HG02840 (cell line): ENCODE results near the gene PCYT1A.
"Not testable (repeated sequence)": the region's sequence is repeated elsewhere in the genome, so short reads cannot be mapped to it uniquely, and the experiment has no call there.

ENCODE experiments used
- ATAC-seq: cut with Tn5 transposase; IDR thresholded peaks from one replicate; pipeline ENCODE4 v1.9.1; 2021; ENCODE audit warnings: mild to moderate bottlenecking, moderate library complexity, moderate number of reproducible peaks; ENCODE audit not compliant: unreplicated experiment, low FRiP score

PCYT1A gene

DNA sequence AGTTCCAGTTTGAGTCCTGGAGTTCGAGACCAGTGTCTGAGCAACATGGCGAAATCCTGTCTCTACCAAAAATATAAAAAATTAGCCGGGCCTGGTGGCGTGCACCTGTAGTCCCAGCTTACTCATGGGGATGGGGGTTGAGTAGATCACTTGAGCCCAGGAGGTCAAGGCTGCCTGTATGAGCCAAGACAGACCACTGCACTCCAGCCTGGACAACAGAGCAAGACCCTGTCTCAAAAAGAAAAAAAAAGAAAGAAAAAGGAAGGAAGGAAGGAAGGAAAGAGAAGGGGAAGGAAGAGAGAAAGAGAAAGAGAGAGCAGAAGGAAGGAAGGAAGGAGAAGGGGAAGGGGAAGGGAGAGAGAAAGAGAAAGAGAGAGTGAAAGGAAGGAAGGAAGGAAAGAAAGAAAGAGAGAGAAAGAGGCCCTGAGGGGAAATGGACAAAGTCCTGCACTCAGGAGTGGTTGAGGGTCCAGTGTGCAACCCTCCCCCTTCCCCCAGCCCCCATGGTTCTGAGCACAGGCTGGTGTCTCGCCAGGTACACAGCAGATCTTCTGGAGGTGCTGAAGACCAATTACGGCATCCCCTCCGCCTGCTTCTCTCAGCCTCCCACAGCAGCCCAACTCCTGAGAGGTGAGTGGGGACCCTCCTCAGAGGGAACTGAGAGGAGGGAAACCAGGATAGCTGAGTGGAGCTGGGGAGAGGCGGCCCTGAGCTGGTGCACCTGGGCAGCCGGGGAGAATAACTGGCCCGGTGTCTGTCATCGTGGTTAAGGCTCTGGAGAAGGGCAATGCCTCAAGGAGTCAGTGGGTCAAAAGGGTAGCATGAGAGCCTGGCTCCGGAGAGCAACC is 70.0 kb downstream of the PCYT1A start:
- ATAC-seq, result no peak

DNA sequence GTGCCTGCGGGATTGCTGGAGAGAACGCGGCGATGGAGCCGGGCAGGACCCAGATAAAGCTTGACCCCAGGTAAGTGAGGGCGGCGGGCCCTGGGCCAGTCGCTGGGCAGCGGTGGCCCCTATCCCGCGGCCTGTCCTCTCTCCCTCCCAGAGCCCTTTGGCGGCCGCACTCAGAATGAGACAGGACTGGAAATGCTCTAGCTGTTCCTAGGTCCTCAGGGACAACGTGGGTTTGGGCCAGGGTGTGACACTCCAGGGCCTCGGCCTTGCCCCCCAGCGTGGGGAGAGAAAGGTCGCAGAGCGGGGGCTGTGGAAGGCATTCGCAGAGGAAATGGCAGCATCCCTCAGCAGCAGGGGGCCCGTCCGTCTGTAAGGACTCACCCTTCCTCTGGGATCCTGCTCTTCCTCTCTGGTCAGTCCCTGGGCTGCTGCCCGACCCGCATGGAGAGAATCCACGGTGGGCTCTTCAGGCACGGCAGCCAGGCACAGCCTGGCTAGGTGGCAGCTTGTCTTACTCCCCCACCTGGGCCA is 70.8 kb downstream of the PCYT1A start:
- no peak for ATAC-seq

DNA sequence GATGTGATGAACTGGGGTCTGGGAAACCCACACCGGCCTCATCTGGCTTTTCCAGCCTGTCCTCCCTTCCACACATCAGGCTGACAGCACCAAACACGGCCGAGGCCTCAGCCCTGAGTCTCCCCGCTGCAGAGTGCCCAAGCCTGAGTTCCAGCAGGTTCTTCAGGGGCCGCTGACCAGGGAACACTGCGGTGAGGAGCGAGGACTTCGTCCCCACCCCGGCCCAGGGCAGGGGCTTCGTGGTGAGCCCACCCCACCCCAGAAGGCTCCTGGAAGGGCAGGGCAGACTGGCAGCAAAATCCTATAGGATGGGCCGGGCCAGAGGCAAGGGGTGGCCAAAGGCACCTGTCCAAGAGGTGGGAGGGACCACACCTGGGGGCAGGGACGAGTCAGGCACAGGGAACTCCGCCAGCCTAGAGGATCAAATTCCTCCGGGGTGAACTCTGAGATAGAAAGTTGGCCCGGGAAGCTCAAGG is 71.4 kb downstream of the PCYT1A start, which contains the start of gene SLC51A:
TSS of gene SLC51A (plus strand) at position 446 of the 476 bp plus-strand sequence. CDS start 179 bp downstream, outside the sequence.
- ATAC-seq, result no peak

DNA sequence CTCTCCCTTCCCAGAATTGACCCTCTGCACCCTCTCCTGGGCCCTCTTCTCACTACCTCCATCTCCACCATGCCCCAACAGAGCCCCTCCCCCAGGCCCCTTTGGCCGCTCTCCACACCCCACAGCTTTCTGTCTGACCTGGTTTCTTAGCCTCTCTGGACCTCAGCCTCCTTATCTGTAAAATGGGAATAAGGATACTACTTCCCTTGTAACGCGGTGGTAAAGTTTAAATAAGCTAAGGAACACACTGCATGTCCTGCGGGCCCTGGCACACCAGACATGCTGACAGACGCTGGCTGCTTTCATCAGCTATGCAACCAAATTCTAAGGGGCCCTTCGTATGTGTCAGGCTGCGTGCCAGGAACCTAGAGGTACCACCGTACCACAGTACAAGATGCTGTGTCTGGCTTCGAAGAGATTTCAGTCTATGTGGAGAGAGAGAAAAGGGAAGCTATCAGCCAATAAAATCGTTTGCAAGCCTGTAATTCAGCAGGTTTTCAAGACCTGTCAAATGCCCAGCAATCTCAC is 72.0 kb downstream of the PCYT1A start:
- ATAC-seq, result no peak

DNA sequence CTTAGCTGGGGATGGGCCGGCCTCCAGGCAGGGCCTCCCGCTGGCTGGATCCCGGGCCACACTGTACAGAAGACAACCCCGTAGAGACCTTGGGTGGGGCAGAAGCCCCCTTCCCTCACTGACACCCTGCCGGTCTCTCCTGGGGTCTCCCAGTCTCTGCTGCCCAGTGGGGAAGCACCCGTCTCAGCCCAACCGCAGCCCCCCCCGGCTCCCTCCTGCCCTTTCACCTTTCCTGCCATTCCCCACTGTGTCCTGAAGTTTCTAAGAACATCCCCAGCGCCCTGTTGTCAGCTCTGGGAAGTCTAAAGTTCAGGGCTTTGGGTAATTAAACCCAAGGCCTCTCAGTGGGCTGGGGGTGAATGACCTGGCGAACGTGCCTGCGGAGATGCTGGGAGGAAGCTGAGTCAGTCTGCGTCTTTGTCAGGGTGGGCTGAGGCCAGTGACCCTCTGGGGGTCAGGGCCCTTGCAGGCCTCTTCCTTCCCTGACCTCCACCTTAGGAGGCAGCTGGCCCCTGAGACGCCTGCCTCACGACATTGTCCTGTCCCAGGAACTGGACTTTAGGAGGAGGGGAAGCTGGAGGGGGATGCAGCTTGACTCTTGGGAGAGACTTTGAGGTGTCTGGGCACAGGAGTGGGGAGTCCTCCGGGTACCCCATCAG is 72.6 kb downstream of the PCYT1A start:
- no peak for ATAC-seq

DNA sequence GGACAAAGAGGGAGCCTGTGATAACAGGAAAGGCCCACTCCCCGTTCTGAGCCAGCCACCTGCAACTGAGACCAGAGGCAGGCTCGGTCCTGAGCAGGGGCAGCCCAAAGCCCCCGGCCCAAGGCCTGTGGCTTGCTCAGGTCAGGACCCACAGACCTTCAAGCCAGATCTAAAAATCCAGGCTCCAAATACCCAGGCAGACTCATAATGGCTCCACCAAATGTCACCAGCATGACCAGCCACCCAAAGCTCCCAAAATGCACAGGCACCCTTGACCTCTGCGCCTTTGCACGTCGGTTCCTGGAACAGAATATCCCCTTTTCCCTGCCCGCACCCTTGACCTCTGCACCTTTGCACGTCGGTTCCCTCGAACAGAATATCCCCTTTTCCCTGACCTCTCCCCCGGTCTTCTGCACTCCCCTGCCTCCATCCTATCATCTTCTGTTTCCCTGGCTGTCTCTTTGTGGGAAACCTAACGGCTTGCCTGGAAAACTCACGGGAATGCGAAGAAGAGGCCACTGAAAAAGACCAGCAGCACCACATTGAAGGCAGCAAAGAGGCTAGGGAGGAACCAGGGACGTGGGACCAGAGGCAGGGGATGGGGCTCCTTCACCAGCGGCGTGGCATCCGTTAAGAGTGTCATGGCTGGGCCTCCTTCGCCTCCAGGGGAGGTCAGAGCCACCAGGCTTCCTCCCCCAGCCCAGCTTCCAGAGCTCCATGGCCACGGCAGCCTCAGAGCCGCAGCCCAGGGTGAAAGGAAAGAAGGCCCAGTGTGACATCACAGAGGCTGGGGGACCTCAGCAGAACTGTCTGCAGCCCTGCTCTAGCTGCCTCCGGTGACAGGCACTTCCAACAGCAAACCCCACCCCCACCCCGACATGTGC is 76.6 kb downstream of the PCYT1A start, which contains the start of gene ZDHHC19:
TSS of gene ZDHHC19 (minus strand) at position 728 of the 884 bp plus-strand sequence. CDS start at position 643, 85 bp downstream.
- no peak for ATAC-seq

DNA sequence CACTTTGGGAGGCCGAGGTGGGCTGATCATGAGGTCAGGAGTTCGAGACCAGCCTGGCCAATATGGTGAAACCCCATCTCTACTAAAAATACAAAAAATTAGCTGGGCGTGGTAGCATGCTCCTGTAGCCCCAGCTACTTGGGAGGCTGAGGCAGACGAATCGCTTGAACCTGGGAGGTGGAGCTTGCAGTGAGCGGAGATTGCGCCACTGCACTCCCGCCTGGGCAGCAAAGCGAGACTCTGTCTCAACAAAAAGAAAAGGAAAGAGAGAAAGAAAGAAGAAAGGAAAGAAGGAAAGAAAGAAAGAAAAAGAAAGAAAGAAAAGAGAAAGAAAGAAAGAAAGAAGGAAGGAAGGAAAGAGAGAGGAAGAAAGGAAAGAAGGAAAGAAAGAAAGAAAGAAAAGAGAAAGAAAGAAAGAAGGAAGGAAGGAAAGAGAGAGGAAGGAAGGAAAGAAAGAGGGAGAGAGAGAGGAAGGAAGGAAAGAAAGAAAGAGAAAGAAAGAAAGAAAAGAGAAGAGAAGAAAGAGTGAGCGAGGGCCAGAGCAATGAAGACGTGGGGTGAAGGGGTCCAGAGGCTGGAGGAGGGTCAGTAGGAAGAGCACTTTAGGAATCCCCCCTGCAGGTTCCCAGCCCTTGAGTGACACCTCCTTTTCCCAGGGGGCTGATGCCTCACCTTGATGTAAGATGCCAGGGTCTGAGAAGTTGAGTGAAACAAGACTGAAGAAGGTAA is 77.4 kb downstream of the PCYT1A start:
- ATAC-seq, result not testable (repeated sequence)

DNA sequence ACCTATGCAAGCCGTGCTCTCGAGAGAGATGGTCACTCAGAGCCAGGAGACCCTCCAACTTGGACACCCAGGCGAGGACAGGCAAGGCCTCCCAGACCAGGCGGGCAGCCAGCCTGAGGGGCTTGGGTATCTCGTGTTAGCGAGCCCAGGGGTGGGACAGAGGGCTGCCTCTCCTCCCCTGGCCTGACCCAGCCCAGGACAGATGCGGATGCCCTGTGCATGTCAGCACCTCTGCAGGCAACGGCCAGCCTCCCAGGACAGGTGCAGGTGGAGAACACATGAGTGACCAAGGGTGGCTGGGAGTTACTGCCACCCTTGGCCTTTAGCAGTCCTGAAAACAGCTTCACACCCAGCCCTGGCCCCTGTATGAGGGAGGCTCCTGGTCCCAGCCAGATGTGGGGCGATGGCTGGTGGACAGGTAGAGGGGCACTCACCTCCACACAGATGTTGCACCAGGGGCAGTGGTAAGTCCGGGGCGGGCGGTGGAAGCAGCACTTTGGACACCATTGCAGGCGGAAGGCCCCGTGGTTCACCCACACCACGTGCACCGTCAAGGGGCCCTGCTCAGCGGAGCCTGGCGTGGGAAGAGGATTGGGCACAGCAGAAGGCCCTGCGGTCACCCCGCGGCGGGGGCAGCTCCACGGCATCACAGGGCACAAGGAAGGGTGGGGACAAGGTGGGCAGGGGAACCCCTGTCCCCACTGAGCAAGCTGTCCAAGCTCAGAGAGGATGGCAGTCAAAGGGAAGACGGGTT is 78.4 kb downstream of the PCYT1A start:
- ATAC-seq, result no peak

DNA sequence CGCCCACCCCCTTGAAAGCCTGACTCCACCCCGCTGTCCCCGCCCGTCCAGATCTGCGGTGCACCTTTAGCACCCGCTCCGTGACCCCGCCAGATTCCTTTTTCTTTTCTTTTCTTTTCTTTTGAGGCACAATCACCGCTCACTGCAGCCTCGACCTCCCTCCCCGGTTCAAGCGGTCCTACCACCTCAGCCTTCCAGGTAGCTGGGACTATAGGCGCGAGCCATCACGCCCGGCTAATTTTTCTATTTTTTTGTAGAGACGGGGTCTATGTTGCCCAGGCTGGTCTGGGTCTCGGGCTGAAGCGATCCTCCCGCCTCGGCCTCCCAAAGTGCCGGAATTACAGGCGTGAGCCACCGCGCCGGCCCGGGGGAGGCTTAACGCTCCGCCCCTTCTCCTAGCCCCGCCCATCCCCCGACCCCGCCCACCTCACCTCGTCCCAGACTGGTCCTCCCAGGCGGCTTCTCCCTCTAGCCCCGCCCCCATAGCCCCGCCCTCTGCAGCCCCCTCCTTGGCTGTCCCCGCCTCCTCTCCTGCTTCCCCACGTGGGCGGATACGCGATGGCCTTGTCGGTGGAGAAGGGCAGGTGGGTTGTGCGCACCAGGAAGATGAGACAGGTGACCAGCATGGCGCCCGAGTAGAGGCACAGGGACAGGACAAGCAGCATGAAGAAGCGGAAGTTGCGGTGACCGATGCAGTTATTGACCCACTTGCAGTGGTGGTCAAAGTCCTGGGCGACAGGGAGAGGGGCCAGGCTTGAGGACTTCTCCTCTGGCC is 79.5 kb downstream of the PCYT1A start:
- no peak for ATAC-seq

DNA sequence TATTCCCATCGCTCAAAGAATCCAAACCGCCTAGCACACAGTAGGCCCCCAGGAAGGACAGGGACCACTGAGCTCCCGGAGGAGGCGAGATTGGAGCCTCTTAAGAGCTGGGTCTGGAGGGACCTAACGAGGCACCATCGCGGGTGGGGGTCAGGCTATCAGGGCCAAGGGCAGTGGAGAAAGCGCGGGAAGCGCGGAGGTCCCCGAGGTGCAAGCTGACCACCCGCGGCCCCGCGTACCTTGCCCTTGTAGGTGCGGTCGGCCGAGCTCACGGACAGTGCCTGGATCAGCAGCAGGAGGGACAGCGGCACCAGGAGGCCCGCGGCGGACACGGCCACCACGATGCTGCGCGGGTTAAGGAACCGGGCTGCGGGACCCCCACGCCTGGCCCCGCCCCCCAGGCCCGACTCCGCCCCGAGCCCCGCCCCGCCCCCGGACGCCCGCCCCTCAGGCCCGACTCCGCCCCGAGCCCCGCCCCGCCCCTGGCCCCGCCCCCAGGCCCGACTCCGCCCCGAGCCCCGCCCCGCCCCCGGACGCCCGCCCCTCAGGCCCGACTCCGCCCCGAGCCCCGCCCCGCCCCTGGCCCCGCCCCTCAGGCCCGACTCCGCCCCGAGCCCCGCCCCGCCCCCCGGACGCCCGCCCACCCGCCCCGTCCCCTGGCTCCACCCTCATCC is 80.2 kb downstream of the PCYT1A start:
- no peak for ATAC-seq

DNA sequence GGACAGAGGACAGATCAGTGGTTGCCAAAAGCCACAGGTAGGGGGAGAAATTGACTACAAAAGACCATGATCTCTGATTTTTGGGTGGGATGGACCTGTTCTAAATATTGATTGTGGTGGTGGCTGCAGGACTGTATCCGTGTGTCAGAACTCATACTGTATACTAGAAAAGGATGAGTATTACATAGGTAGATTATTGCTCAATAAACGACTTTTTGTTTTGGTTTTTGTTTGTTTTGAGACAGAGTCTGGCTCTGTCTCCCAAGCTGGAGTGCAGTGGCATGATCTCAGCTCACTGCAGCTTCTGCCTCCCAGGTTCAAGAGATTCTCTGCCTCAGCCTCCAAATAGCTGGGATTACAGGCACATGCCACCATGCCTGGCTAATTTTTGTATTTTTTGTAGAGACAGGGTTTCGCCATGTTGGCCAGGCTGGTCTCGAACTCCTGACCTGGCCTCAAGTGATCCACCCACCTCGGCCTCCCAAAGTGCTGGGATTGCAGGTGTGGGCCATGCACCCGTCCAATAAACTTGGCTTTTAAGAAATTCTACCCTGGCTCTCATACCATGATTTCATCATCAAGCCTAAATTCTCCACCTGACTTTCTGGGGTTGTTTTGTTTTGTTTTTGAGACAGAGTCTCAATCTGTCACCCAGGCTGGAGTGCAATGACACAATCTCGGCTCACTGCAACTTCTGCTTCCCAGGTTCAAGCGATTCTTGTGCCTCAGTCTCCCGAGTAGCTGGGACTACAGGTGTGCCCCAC is 81.9 kb downstream of the PCYT1A start:
- not testable (repeated sequence) for ATAC-seq

DNA sequence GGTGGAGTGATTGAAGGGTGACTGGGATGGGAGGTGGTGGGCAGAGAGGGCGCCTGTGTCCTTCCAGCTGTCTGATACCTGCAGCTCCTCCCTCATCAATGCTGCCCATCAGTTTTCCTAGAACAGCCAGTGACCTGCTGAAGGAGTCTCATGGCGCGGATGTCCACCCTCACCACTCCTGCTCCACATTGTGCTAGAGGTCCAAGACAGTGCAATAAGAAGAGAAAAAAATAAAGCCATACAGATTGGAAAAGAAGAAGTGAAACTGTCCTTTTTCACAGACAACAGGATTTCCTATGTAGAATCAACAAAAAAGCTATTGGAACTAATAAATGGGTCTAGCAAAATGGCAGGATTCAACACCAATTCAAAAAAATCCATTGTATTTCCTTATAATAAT is 83.7 kb downstream of the PCYT1A start:
- ATAC-seq, result no peak

DNA sequence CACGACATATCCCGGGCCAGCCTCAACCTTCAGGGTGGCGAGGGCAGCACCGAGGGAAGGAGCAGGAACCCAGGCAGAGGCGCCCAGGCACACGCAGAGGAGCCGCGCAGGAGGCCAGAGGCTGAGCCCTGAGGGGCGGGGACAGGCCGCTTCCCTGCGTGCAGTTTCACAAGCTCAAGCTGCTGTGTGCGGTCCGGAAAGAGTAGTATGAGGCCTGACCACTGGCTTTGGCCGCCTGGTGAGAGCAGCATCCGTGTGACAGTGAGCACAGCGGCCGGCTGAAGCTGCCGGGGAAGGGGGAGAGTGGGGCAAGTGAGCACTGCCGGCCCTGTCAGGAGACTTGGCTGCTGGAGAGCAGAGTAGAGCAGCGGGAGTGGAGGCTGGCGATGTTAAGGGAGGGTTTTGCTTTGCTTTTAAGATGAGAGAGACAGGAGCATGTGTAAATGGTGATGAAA is 85.0 kb downstream of the PCYT1A start:
- ATAC-seq, result no peak

DNA sequence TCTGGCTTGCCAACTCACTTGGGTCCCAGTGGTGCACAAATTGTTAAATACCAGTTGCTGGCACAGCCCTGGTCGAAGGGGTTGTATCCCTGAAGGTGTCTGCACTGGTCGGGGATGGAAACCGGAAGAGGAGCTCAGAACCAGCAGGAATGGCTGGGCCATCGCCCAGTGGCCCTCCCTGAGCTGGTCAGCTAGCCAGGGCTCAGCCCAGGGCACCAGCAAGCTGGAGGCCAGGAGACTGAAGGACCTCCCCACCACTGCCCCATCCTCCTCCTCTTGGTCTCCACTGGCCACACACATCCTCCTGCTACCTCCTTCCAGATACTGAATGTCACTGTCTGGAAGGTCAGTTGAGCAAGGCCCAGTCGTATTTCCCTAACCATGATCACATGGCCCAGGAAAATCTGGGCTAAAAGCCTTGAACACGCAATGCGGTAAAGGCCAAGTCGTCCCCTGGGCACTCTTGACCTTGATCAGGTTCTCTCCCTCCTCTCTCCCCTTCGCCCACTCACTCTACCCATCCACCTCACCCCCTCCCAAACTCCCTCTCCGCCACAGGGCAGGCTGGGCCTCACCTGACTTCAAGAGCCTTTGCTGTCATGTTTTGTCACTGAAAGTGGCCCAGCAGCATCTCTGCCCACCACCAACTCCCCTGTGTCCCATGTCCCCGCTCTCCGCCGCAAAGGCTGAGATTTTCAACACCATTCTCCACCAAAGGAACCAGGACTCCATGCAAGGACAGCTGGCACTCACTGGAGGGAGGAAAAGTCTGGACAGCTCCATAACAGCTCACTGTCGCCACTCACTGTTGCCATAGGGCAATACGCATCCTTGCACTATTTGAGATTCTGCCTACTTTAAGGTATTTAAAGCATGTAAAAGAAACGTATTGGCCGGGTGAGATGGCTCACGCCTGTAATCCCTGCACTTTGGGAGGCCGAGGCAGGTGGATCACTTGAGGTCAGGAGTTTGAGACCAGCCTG is 88.5 kb downstream of the PCYT1A start:
- no peak for ATAC-seq

DNA sequence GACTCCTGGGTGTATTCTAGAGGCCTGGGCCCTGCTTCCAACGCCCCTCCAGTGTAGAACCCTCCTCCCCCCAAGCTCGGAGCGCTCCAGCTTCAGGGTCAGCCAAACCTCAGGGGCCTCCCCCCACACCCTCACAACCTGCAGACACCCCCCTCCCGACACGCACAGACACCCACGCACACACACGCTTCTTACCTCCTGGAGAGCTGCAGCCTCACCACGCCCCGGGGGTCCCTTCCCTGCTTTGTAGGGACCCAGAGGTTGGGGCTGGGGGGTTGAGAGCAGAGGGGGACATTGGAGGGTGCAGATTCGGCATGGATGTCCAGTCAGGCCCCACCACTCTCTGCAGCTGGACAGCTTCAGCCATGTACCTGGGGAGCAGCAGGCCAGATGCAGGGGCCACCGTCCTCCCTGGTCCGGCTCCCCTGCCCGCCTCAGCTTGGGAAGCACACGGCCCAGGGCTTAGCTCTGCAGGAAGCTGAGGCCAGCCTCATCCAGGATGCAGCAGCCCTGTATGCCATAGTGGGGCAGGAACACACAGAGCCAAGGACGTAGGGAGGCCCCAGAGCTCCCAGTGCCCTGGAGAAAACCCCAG is 89.3 kb downstream of the PCYT1A start:
- ATAC-seq, result no peak
